MM.1S (cell line): ENCODE measurements around the gene PDF.

ENCODE experiments used
- DNase-seq: peaks from one replicate; pipeline ENCODE4 v3.0.0-alpha.2; 2015
- H2AFZ ChIP-seq: fragments of 300-600 bp; sonication (generic); 2 replicates; pipeline ENCODE4 v1.6.0; 2016; ENCODE audit warnings: antibody characterized with exemption, low read length
- H3F3A ChIP-seq: fragments of 300-600 bp; sonication (generic); 2 replicates; pipeline ENCODE4 v1.6.1; 2016; ENCODE audit warnings: mild to moderate bottlenecking, antibody characterized with exemption, low read length, moderate library complexity, mixed read lengths; ENCODE audit not compliant: insufficient read depth
- H3K27ac ChIP-seq: fragments of 300-600 bp; sonication (generic); 2 replicates; pipeline ENCODE4 v1.5.1; 2016; ENCODE audit warnings: mild to moderate bottlenecking, low read length
- H3K27me3 ChIP-seq: fragments of 300-600 bp; sonication (generic); replicated peaks from 2 replicates; pipeline ENCODE4 v1.6.0; 2016; ENCODE audit warnings: low read length; ENCODE audit not compliant: insufficient read depth
- H3K36me3 ChIP-seq: fragments of 300-600 bp; sonication (generic); replicated peaks from 2 replicates; pipeline ENCODE4 v1.6.1; 2016; ENCODE audit warnings: mild to moderate bottlenecking, low read length, mixed read lengths; ENCODE audit not compliant: insufficient read depth
- H3K4me1 ChIP-seq: fragments of 300-600 bp; sonication (generic); 2 replicates; pipeline ENCODE4 v1.6.1; 2016; ENCODE audit warnings: low read length, mixed read lengths
- H3K4me2 ChIP-seq: fragments of 300-600 bp; sonication (generic); 2 replicates; pipeline ENCODE4 v1.6.0; 2016; ENCODE audit warnings: low read depth, low read length
- H3K4me3 ChIP-seq: fragments of 300-600 bp; sonication (generic); 2 replicates; pipeline ENCODE4 v1.5.1; 2016; ENCODE audit warnings: low read length, mixed read lengths
- H3K79me2 ChIP-seq: fragments of 300-600 bp; sonication (generic); 2 replicates; pipeline ENCODE4 v1.6.1; 2016; ENCODE audit warnings: mixed run types, low read length, mixed read lengths
- H3K9ac ChIP-seq: fragments of 300-600 bp; sonication (generic); 2 replicates; pipeline ENCODE4 v1.6.1; 2016; ENCODE audit warnings: low read length, mixed read lengths
- H3K9me2 ChIP-seq: fragments of 300-600 bp; sonication (generic); replicated peaks from 2 replicates; pipeline ENCODE4 v1.6.1; 2016; ENCODE audit warnings: mild to moderate bottlenecking, low read length, mixed read lengths; ENCODE audit not compliant: insufficient read depth
- H3K9me3 ChIP-seq: fragments of 300-600 bp; sonication (generic); replicated peaks from 2 replicates; pipeline ENCODE4 v1.6.1; 2016; ENCODE audit warnings: mild to moderate bottlenecking, low read length, mixed read lengths; ENCODE audit not compliant: insufficient read depth
- H4K20me1 ChIP-seq: fragments of 300-600 bp; sonication (generic); 2 replicates; pipeline ENCODE4 v1.6.1; 2016; ENCODE audit warnings: mild to moderate bottlenecking, low read length, moderate library complexity, mixed read lengths; ENCODE audit not compliant: insufficient read depth
- CTCF ChIP-seq: fragments of 300-600 bp; sonication (generic); IDR thresholded peaks from 2 replicates; pipeline ENCODE4 v1.5.1; 2016; ENCODE audit warnings: antibody characterized with exemption, low read length, mixed read lengths
- EZH2 ChIP-seq: fragments of 300-600 bp; sonication (generic); optimal IDR thresholded peaks from 2 replicates; pipeline ENCODE3; 2017; ENCODE audit warnings: low read depth, mild to moderate bottlenecking, antibody characterized with exemption, low read length, mixed read lengths
- EZH2phosphoT487 ChIP-seq: fragments of 300-600 bp; sonication (generic); IDR thresholded peaks from 2 replicates; pipeline ENCODE4 v1.6.1; 2018; ENCODE audit warnings: antibody characterized with exemption, low read length

The PDF gene

GRCh38 chr16:69323415-69323814, 7.0 kb downstream of the PDF start:
- Histone ChIP-seq H3K27ac (no peak overlapping the region), H3K4me2 (no peak overlapping the region), H3K4me1 (peaks cover 8% of the 10 kb centered on the region; the same call in 1 of the 2 replicates), H3K27me3 (no peaks in the 10 kb centered on the region), H4K20me1 (no peaks in the 10 kb centered on the region; the same call in 1 of the 2 replicates), H3K9me3 (no peaks in the 10 kb centered on the region), H3K9me2 (no peaks in the 10 kb centered on the region), H3F3A (peaks cover 6% of the 10 kb centered on the region; the same call in 1 of the 2 replicates), H3K9ac (no peak overlapping the region), H3K36me3 (peaks cover 30% of the 10 kb centered on the region), H3K4me3 (no peak overlapping the region), H3K79me2 (peaks cover 74% of the 10 kb centered on the region), H2AFZ (no peak overlapping the region)
- no peak for DNase-seq
- TF ChIP-seq EZH2: no peak
- TF ChIP-seq EZH2phosphoT487: no peak

GRCh38 chr16:69322343-69322742, 8.0 kb downstream of the PDF start:
- DNase-seq: no peak
- Histone ChIP-seq H3F3A (peaks cover 6% of the 10 kb centered on the region; the same call in 1 of the 2 replicates), H3K27me3 (no peaks in the 10 kb centered on the region), H4K20me1 (no peaks in the 10 kb centered on the region; the same call in 1 of the 2 replicates), H2AFZ (no peak overlapping the region), H3K9me2 (no peaks in the 10 kb centered on the region), H3K9me3 (no peaks in the 10 kb centered on the region), H3K4me1 (0 out of 2 replicates have a peak, but pooled peaks cover 2% of the 10 kb centered on the region), H3K79me2 (peaks cover 68% of the 10 kb centered on the region), H3K4me2 (no peak overlapping the region), H3K36me3 (peaks cover 30% of the 10 kb centered on the region), H3K9ac (no peak overlapping the region), H3K4me3 (no peak overlapping the region), H3K27ac (no peak overlapping the region)
- TF ChIP-seq EZH2 (no peak), EZH2phosphoT487 (no peak), CTCF (no peak)

GRCh38 chr16:69321080-69321479, 9.3 kb downstream of the PDF start:
- DNase-seq: no peak
- no peak overlapping the region for H3K9ac ChIP-seq
- no peaks in the 10 kb centered on the region for H3K9me2 ChIP-seq
- H3K9me3 ChIP-seq: no peaks in the 10 kb centered on the region
- H3K4me3 ChIP-seq: no peak overlapping the region
- no peaks in the 10 kb centered on the region for H3K4me1 ChIP-seq
- H3F3A ChIP-seq: no peaks in the 10 kb centered on the region; the same call in 1 of the 2 replicates
- H4K20me1 ChIP-seq: no peaks in the 10 kb centered on the region; the same call in 1 of the 2 replicates
- no peak overlapping the region for H3K27ac ChIP-seq
- peaks cover 33% of the 10 kb centered on the region for H3K36me3 ChIP-seq
- TF ChIP-seq EZH2phosphoT487: no peak
- TF ChIP-seq EZH2: no peak
- TF ChIP-seq CTCF: no peak
- no peak overlapping the region for H3K4me2 ChIP-seq
- no peak overlapping the region for H2AFZ ChIP-seq
- no peaks in the 10 kb centered on the region for H3K27me3 ChIP-seq
- peaks cover 66% of the 10 kb centered on the region for H3K79me2 ChIP-seq

- Histone ChIP-seq H3K9me3 (no peaks in the 10 kb centered on the region), H3K4me2 (no peak overlapping the region), H3F3A (no peaks in the 10 kb centered on the region; the same call in 1 of the 2 replicates), H3K9ac (no peak overlapping the region), H3K36me3 (peaks cover 30% of the 10 kb centered on the region), H3K27me3 (no peaks in the 10 kb centered on the region), H3K27ac (no peak overlapping the region), H3K4me3 (no peak overlapping the region), H3K79me2 (peaks cover 66% of the 10 kb centered on the region), H3K9me2 (no peaks in the 10 kb centered on the region), H4K20me1 (no peaks in the 10 kb centered on the region; the same call in 1 of the 2 replicates), H3K4me1 (no peaks in the 10 kb centered on the region), H2AFZ (no peak overlapping the region)
- no peak for DNase-seq
- no peak for TF ChIP-seq EZH2phosphoT487
- no peak for TF ChIP-seq EZH2
- TF ChIP-seq CTCF: no peak
These were observed 9.7 kb downstream of the PDF start for GRCh38 chr16:69320740-69321073.
